ENCODE results near the gene PGGHG.
A peak's percentile ranks its signal among the peaks of the same experiment; 100 is the strongest.

Gene PGGHG

GRCh38 chr11:256952-257737, 31.8 kb upstream of the PGGHG start:
- no peak for TF ChIP-seq CTCF (IDR thresholded peaks at IDR 0.05; ENCODE audit: control insufficient read depth, extremely low read depth, insufficient read depth)
- no peak for DNase-seq (ENCODE audit: low read depth)
- no peak overlapping the region for H3K4me3 ChIP-seq (ENCODE audit: low read depth, low read length)

DNA sequence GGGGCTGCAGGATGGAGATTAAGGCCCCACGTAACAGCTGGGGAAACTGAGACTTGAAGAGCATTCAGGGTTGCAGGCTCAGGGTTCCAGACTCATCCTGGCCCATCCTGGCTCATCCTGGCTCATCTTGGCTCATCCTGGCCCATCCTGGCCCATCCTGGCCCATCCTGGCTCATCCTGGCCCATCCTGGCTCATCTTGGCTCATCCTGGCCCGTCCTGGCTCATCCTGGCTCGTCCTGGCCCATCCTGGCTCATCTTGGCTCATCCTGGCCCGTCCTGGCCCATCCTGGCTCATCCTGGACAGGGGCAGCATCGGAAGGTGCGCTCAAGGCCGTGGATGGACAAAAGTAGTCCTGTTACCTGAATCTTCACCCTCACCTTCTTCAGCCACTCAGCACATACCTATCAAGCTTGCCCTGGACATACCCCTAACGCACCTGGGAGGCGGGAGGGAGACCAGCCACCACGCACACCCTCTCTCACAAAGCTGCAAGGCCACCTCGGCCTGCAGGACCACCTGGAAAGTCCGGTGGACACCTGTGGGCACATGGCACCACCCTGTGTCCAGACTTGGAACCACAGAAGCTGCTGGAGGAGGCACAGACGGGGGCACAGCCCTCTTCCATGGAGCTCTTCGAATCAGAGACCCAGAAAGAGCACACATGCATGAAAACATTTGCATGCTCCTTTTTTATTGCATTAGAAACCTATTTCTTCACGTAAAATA, 31.0 kb upstream of the PGGHG start:
- no peak for DNase-seq (ENCODE audit: low read depth)
- no peak overlapping the region for H3K4me3 ChIP-seq (ENCODE audit: low read depth, low read length)

DNA sequence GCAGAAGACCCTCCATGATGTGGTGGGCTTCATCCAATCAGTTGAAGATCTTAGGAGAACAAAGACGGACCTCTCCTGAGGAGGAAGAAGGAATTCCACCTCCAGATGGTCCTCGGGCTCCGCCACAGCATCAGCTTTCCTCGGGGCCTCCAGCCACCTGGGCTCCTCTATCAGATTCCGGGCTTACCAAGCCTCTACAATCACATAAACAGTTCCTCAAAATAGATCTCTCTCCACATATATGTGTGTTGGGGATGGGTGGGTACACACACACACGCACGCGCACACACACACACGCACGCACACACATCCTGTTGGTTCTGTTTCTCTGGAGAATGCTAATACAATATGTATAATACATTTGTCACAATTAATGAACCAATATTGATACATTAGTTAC, 29.5 kb upstream of the PGGHG start:
- no peak overlapping the region for H3K4me3 ChIP-seq (ENCODE audit: low read depth, low read length)
- no peak for DNase-seq (ENCODE audit: low read depth)

More for the DNA sequence above, 31.0 kb upstream of the PGGHG start:
- peak; percentile 52 for TF ChIP-seq CTCF (IDR thresholded peaks at IDR 0.05; ENCODE audit: control insufficient read depth, extremely low read depth, insufficient read depth)

GRCh38 chr11:261624-262023, 27.3 kb upstream of the PGGHG start:
- no peak overlapping the region for H3K4me3 ChIP-seq (ENCODE audit: low read depth, low read length)
- no peak for DNase-seq (ENCODE audit: low read depth)
- no peak for TF ChIP-seq CTCF (IDR thresholded peaks at IDR 0.05; ENCODE audit: control insufficient read depth, extremely low read depth, insufficient read depth)

More for the DNA sequence above, 29.5 kb upstream of the PGGHG start:
- no peak for TF ChIP-seq CTCF (IDR thresholded peaks at IDR 0.05; ENCODE audit: control insufficient read depth, extremely low read depth, insufficient read depth)

- no peak overlapping the region for H3K4me3 ChIP-seq (ENCODE audit: low read depth, low read length)
- no peak for TF ChIP-seq CTCF (IDR thresholded peaks at IDR 0.05; ENCODE audit: control insufficient read depth, extremely low read depth, insufficient read depth)
- DNase-seq (ENCODE audit: low read depth): no peak
These were observed 22.1 kb upstream of the PGGHG start for GRCh38 chr11:266676-267439.

GRCh38 chr11:267491-267994, 21.4 kb upstream of the PGGHG start:
- H3K4me3 ChIP-seq (ENCODE audit: low read depth, low read length): no peak overlapping the region
- TF ChIP-seq CTCF (IDR thresholded peaks at IDR 0.05; ENCODE audit: control insufficient read depth, extremely low read depth, insufficient read depth): no peak
- DNase-seq (ENCODE audit: low read depth): no peak

All from LNCaP clone FGC (cell line).